Caco-2 (cell line): ENCODE measurements around the gene LRRC59. TPM values are rescaled to one million over a fixed set of nuclear protein-coding genes. Genes with fewer than 3 reads are reported as not detected.

Experiments
- BruUV-seq: library from RNA; stranded (reverse); fragments of 400-500 nt; replicated peaks from 2 replicates; lab custom pipeline; 2021; lab: Mats Ljungman, UMichigan
- CTCF ChIA-PET: fragments of 300-600 bp; sonication (Branson Sonifier 250); formaldehyde crosslinking; loops from one replicate; lab custom pipeline; 2022; ENCODE audit warnings: antibody characterized with exemption; lab: Charles Lee
- POLR2A ChIA-PET: fragments of 300-600 bp; sonication (Branson Sonifier 250); formaldehyde crosslinking; loops from one replicate; lab custom pipeline; 2022; ENCODE audit warnings: antibody characterized with exemption; lab: Charles Lee
- DNase-seq, 2 experiments: peaks; one replicate each; pipeline versions ENCODE4 v3.0.0 to v3.0.0-alpha.2; 2020 to 2022
- H3K27me3 ChIP-seq: replicated peaks from 2 replicates; pipeline ENCODE4 v1.6.0; 2011; ENCODE audit warnings: low read length; ENCODE audit not compliant: control insufficient read depth, insufficient read depth
- H3K36me3 ChIP-seq: 2 replicates; pipeline ENCODE4 v1.5.1; 2011; ENCODE audit warnings: low read length; ENCODE audit not compliant: control insufficient read depth, insufficient read depth
- H3K4me1 ChIP-seq: fragments of 250-450 bp; sonication (Bioruptor Pico); 2 replicates; pipeline ENCODE4 v1.5.1; 2020; ENCODE audit warnings: mild to moderate bottlenecking
- H3K4me3 ChIP-seq: 2 replicates; pipeline ENCODE4 v1.5.1; 2011; ENCODE audit warnings: low read depth, mild to moderate bottlenecking, control low read depth, low read length
- H3K9me3 ChIP-seq: fragments of 250-450 bp; sonication (Bioruptor Pico); 2 replicates; pipeline ENCODE4 v1.5.1; 2020; ENCODE audit warnings: mild to moderate bottlenecking, moderate library complexity
- H3K27ac Mint-ChIP-seq: one replicate; pipeline ENCODE4 v1.8.0; 2022; ENCODE audit warnings: mixed read lengths; ENCODE audit not compliant: unreplicated experiment
- H3K27me3 Mint-ChIP-seq: one replicate; pipeline ENCODE4 v1.8.0; 2022; ENCODE audit warnings: mixed read lengths; ENCODE audit not compliant: insufficient read depth, unreplicated experiment
- H3K36me3 Mint-ChIP-seq: one replicate; pipeline ENCODE4 v1.8.0; 2022; ENCODE audit warnings: mild to moderate bottlenecking, mixed read lengths; ENCODE audit not compliant: insufficient read depth, unreplicated experiment
- H3K4me1 Mint-ChIP-seq: one replicate; pipeline ENCODE4 v1.8.0; 2022; ENCODE audit warnings: low read depth, mixed read lengths; ENCODE audit not compliant: unreplicated experiment
- H3K4me3 Mint-ChIP-seq: one replicate; pipeline ENCODE4 v1.8.0; 2022; ENCODE audit warnings: mild to moderate bottlenecking, moderate library complexity, mixed read lengths; ENCODE audit not compliant: unreplicated experiment
- H3K9me3 Mint-ChIP-seq: one replicate; pipeline ENCODE4 v1.8.0; 2022; ENCODE audit warnings: mixed read lengths; ENCODE audit not compliant: unreplicated experiment
- intact Hi-C: fragments of 100-400 bp; cut with micrococcal nuclease; formaldehyde crosslinking; loops from one replicate; pipeline ENCODE4 v1.10.0; 2022; ENCODE audit not compliant: unreplicated experiment
- total RNA-seq: library from RNA; stranded (reverse); gene quantifications from 2 replicates; pipeline ENCODE4 v1.2.3, GENCODE V29; 2022
- TF ChIP-seq, protein P1 (sequence below), 2 experiments: fragments of 200-600 bp in 1 of 2; IDR thresholded peaks; 1 replicate in 1 of 2; 2 replicates in 1 of 2; pipeline versions ENCODE4 v1.5.1 to v1.8.0; 2011 to 2022; ENCODE audit warnings: antibody characterized with exemption in 1 of 2, control low read depth in 1 of 2, inconsistent platforms in 1 of 2, low read depth in 1 of 2, low read length in 1 of 2, mild to moderate bottlenecking in 1 of 2, moderate library complexity in 1 of 2; ENCODE audit not compliant: insufficient read depth in 1 of 2, severe bottlenecking in 1 of 2, unreplicated experiment in 1 of 2

LRRC59 gene
- total RNA-seq, 1 experiment from 2014 or later = 324 TPM

DNA sequence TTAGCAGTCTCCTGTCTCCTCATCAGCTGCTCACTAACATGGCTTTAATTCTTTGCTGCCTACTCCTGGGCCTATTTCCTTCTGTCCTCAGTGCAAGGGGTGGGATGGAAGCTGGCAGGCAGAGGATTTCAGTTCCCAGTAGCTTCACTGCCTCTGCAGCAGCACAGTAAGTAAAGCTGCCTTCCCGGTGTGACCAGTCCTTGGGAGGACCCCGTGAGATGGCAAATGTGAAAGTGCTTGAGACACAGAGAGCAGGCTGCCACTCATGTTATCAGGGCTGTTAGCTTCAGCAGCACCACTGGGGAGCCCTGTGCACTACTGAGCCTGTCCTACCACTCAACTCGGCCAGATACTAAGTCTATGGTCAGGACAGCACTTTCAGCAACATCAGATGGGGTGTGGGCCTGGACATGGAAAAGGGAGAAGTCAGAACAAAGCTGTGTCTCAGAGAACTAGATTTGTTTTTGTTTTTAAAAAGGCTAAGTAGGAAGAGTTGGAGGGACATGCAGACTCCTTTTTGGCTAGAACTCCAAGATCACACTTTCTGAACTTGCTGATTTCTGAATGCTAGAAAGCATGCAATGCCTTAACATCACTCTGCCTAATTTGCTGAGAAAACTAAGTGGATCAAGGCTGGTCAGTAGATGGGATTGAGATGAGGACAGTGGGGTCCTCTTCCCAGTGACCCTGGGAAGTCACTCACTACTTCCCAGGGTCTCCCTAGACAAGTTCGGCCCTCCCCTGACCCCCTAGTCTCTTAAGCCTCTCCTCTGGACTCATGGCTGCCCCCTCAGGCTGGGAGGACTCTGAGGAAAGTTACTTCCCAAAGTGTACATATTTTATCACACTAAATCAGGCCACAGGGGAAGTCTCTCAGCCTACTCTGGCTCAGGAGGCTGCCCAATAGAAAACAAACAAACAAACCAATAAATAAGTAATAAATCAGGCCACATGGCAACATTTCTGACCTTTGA, 29.8 kb upstream of the LRRC59 start:
- H3K4me1 ChIP-seq = peaks cover 73% of the 10 kb centered on the region
- TF ChIP-seq, protein P1, sequence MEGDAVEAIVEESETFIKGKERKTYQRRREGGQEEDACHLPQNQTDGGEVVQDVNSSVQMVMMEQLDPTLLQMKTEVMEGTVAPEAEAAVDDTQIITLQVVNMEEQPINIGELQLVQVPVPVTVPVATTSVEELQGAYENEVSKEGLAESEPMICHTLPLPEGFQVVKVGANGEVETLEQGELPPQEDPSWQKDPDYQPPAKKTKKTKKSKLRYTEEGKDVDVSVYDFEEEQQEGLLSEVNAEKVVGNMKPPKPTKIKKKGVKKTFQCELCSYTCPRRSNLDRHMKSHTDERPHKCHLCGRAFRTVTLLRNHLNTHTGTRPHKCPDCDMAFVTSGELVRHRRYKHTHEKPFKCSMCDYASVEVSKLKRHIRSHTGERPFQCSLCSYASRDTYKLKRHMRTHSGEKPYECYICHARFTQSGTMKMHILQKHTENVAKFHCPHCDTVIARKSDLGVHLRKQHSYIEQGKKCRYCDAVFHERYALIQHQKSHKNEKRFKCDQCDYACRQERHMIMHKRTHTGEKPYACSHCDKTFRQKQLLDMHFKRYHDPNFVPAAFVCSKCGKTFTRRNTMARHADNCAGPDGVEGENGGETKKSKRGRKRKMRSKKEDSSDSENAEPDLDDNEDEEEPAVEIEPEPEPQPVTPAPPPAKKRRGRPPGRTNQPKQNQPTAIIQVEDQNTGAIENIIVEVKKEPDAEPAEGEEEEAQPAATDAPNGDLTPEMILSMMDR (IDR thresholded peaks at IDR 0.05; ENCODE audit: insufficient read depth in 1 of 2, low read depth in 1 of 2, low read length in 1 of 2, severe bottlenecking in 1 of 2, unreplicated experiment in 1 of 2) = peak; percentile 77 to 93
- ChIA-PET CTCF (interaction anchor here (0.6 to 3.6 kb wide), 10 partner anchors 8 to 260 kb away, joined by 3 to 40 read pairs (median 4); partner anchors contain the start of gene LRRC59), POLR2A (interaction anchor here (0.5 to 1.6 kb wide), 4 partner anchors 16 to 276 kb away, joined by 3 to 9 read pairs (median 6); partner anchors contain the start of genes LRRC59 and PPP1R9B)
- H3K27me3 Mint-ChIP-seq = no peaks in the 10 kb centered on the region
- intact Hi-C loops = loop anchor here (1.0 kb wide), 3 partner anchors 16 to 51 kb away; partner anchors contain the start of genes LRRC59 and RSAD1
- no peaks in the 10 kb centered on the region for H3K27me3 ChIP-seq
- H3K4me3 Mint-ChIP-seq = peak overlapping the region; percentile 80
- peaks cover 15% of the 10 kb centered on the region for H3K36me3 Mint-ChIP-seq
- H3K36me3 ChIP-seq = no peaks in the 10 kb centered on the region
- H3K27ac Mint-ChIP-seq = peak overlapping the region; percentile 54
- peak overlapping the region; percentile 74 for H3K4me3 ChIP-seq
- H3K9me3 ChIP-seq = no peaks in the 10 kb centered on the region
- TSS peak; percentile 48 for BruUV-seq
- no peaks in the 10 kb centered on the region for H3K9me3 Mint-ChIP-seq
- peak; percentile 87 to 89 for DNase-seq
- peaks cover 60% of the 10 kb centered on the region for H3K4me1 Mint-ChIP-seq

DNA sequence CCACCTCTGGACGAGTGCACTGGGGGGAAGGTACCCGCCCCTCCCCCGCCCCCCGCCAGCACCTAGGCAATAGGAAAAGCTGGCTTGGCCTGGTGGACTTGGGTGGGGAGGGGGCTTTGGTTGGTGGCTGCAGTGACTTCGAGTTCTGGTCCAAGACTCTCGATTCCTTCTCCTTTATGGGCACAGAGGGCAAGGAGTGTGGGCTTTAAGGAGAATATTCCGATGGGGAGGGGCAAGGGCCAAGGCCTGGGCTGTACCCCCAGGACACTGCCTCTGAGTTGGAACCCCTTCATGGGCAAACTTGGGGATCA, 29.1 kb upstream of the LRRC59 start:
- Mint-ChIP-seq H3K27me3 (no peaks in the 10 kb centered on the region), H3K9me3 (no peaks in the 10 kb centered on the region), H3K36me3 (peaks cover 12% of the 10 kb centered on the region), H3K4me3 (peak overlapping the region; percentile 80), H3K27ac (peak overlapping the region; percentile 54), H3K4me1 (peaks cover 60% of the 10 kb centered on the region)
- H3K4me3 ChIP-seq = peak overlapping the region; percentile 74
- BruUV-seq = no TSS peak
- no peak for DNase-seq
- no peaks in the 10 kb centered on the region for H3K27me3 ChIP-seq
- no peaks in the 10 kb centered on the region for H3K36me3 ChIP-seq
- TF ChIP-seq, protein P1 (IDR thresholded peaks at IDR 0.05; ENCODE audit: insufficient read depth in 1 of 2, low read depth in 1 of 2, low read length in 1 of 2, severe bottlenecking in 1 of 2, unreplicated experiment in 1 of 2) = no peak
- intact Hi-C loops = no loop called here
- H3K4me1 ChIP-seq = peaks cover 70% of the 10 kb centered on the region
- ChIA-PET POLR2A (interaction anchor here (0.5 to 1.6 kb wide), 5 partner anchors 17 to 276 kb away, joined by 5 to 9 read pairs (median 6); partner anchors contain the start of genes LRRC59 and PPP1R9B), CTCF (interaction anchor here (0.6 to 3.6 kb wide), 11 partner anchors 9 to 261 kb away, joined by 3 to 40 read pairs (median 4); partner anchors contain the start of gene LRRC59)
- no peaks in the 10 kb centered on the region for H3K9me3 ChIP-seq
